22Rv1 (cell line): ENCODE results near the gene RAVER1.

Experiments used
- H3K27ac ChIP-seq: fragments of 450-650 bp; 2 replicates; pipeline ENCODE4 v1.5.1; 2017
- CTCF ChIP-seq: fragments of 450-650 bp; IDR thresholded peaks from 2 replicates; pipeline ENCODE4 v1.5.1; 2017; ENCODE audit warnings: mild to moderate bottlenecking
- ZFX ChIP-seq: fragments of 450-650 bp; IDR thresholded peaks from 2 replicates; pipeline ENCODE4 v1.6.1; 2017; ENCODE audit warnings: antibody characterized with exemption, borderline replicate concordance

RAVER1 gene

GRCh38 chr19:10274589-10274988 lies 58.7 kb downstream of the RAVER1 start:
- TF ChIP-seq CTCF (no peak), ZFX (no peak)
- H3K27ac ChIP-seq = no peak overlapping the region

- no peak for TF ChIP-seq ZFX
- no peak for TF ChIP-seq CTCF
- H3K27ac ChIP-seq = no peak overlapping the region
These were observed 61.7 kb downstream of the RAVER1 start for GRCh38 chr19:10271543-10272086.

- H3K27ac ChIP-seq = no peak within 1 kb of the TSS
- TF ChIP-seq ZFX (no peak), CTCF (no peak)
These were observed 62.5 kb downstream of the RAVER1 start, which contains the start of gene ICAM1 for GRCh38 chr19:10270616-10271394. Gene ICAM1 (plus strand): TSS chr19:10271120. CDS start chr19:10271160, 40 bp downstream.

GRCh38 chr19:10270180-10270615 lies 63.1 kb downstream of the RAVER1 start:
- no peak overlapping the region for H3K27ac ChIP-seq
- no peak for TF ChIP-seq ZFX
- TF ChIP-seq CTCF = no peak

GRCh38 chr19:10269333-10270179 lies 63.8 kb downstream of the RAVER1 start:
- peak; percentile 97 for TF ChIP-seq CTCF
- no peak for TF ChIP-seq ZFX
- H3K27ac ChIP-seq = no peak overlapping the region

GRCh38 chr19:10268071-10268470 lies 65.3 kb downstream of the RAVER1 start:
- no peak overlapping the region for H3K27ac ChIP-seq
- TF ChIP-seq ZFX (no peak), CTCF (no peak)

- no peak for TF ChIP-seq ZFX
- TF ChIP-seq CTCF = no peak
- H3K27ac ChIP-seq = no peak overlapping the region
These were observed 66.6 kb downstream of the RAVER1 start for GRCh38 chr19:10266706-10267105.
